Measurements from ENCODE around the gene IQSEC3.

GRCh38 chr12:139585-139984 is 73.0 kb downstream of the IQSEC3 start:
- TF ChIP-seq ZNF423 (CRISPR knock-in tag; IDR thresholded peaks at IDR 0.05), result no peak
- no peak for TF ChIP-seq ATF1 (CRISPR knock-in tag; IDR thresholded peaks at IDR 0.05)
- TF ChIP-seq HMGXB4 (CRISPR knock-in tag; IDR thresholded peaks at IDR 0.05), result no peak
- no peak for TF ChIP-seq CTCF (IDR thresholded peaks at IDR 0.05)
